H1 (cell line): ENCODE results near the gene RAET1G. TPM values are rescaled to one million over a fixed set of nuclear protein-coding genes. Genes with fewer than 3 reads are reported as not detected.

Experiments used
- CTCF ChIA-PET: fragments of 300-600 bp; sonication (Branson Sonifier 250); formaldehyde crosslinking; loops from one replicate; lab custom pipeline; 2021; ENCODE audit not compliant: partially characterized antibody; lab: Charles Lee
- POLR2A ChIA-PET: fragments of 300-600 bp; sonication (Branson Sonifier 250); formaldehyde crosslinking; loops from one replicate; lab custom pipeline; 2021; ENCODE audit warnings: inconsistent platforms; ENCODE audit not compliant: partially characterized antibody; lab: Charles Lee
- DNase-seq, 2 experiments: peaks; one replicate each; pipeline versions ENCODE4 v3.0.0 to v3.0.0-alpha.2; 2010 to 2022; ENCODE audit warnings: low spot score in 2 of 2, low read depth in 1 of 2, mixed read lengths in 1 of 2
- FAIRE-seq: peaks from 2 replicates; lab custom pipeline; 2011; peaks lifted over from hg19 to GRCh38; lab: Jason Lieb, UNC
- H2AFZ ChIP-seq: 2 replicates; pipeline ENCODE4 v1.8.1; 2012; ENCODE audit warnings: low read length, inconsistent platforms
- H2AK5ac ChIP-seq: 2 replicates; pipeline ENCODE4 v1.6.1; 2013; ENCODE audit warnings: low read depth, low read length
- H2BK120ac ChIP-seq: replicated peaks from 2 replicates; pipeline ENCODE3; 2013; ENCODE audit warnings: low read depth, low read length, inconsistent platforms
- H2BK12ac ChIP-seq: 2 replicates; pipeline ENCODE4 v1.6.1; 2013; ENCODE audit warnings: low read depth, low read length
- H2BK15ac ChIP-seq: 2 replicates; pipeline ENCODE4 v1.6.1; 2013; ENCODE audit warnings: low read length
- H2BK20ac ChIP-seq: 2 replicates; pipeline ENCODE4 v1.6.1; 2013; ENCODE audit warnings: low read length
- H2BK5ac ChIP-seq: 2 replicates; pipeline ENCODE4 v1.6.1; 2013; ENCODE audit warnings: low read depth, low read length
- H3K14ac ChIP-seq: 2 replicates; pipeline ENCODE4 v1.6.1; 2013; ENCODE audit warnings: inconsistent platforms; ENCODE audit not compliant: insufficient read length
- H3K18ac ChIP-seq: 2 replicates; pipeline ENCODE4 v1.6.1; 2013; ENCODE audit warnings: low read length; ENCODE audit errors: extremely low read depth
- H3K23ac ChIP-seq: 2 replicates; pipeline ENCODE4 v1.6.1; 2013; ENCODE audit warnings: inconsistent platforms; ENCODE audit not compliant: insufficient read length
- H3K23me2 ChIP-seq: 2 replicates; pipeline ENCODE4 v1.6.1; 2013; ENCODE audit warnings: low read depth, low read length
- H3K27ac ChIP-seq: 2 replicates; pipeline ENCODE4 v1.6.1; 2011; ENCODE audit warnings: low read depth, low read length, inconsistent platforms
- H3K27me3 ChIP-seq, 4 experiments: replicated peaks in 1 of 4; 1 replicate in 1 of 4; 2 replicates in 3 of 4; pipeline versions ENCODE4 v1.6.1 to v1.8.1; 2011 to 2013; ENCODE audit warnings: low read length in 3 of 4, mild to moderate bottlenecking in 3 of 4, inconsistent platforms in 2 of 4, mixed read lengths in 2 of 4, moderate library complexity in 1 of 4; ENCODE audit not compliant: control insufficient read depth in 3 of 4, insufficient read depth in 3 of 4; ENCODE audit errors: extremely low read depth in 1 of 4
- H3K36me3 ChIP-seq, 4 experiments: 2 replicates each; pipeline versions ENCODE4 v1.6.1 to v1.8.1; 2011 to 2013; ENCODE audit warnings: mild to moderate bottlenecking in 4 of 4, low read length in 3 of 4, moderate library complexity in 2 of 4, control low read depth in 1 of 4, inconsistent platforms in 1 of 4; ENCODE audit not compliant: insufficient read depth in 4 of 4, control insufficient read depth in 2 of 4
- H3K4ac ChIP-seq: replicated peaks from 2 replicates; pipeline ENCODE3; 2013; ENCODE audit warnings: low read length, low read depth, mixed read lengths, inconsistent platforms; ENCODE audit not compliant: insufficient read length
- H3K4me1 ChIP-seq, 4 experiments: replicated peaks in 1 of 4; 1 replicate in 1 of 4; 2 replicates in 3 of 4; pipeline versions ENCODE4 v1.6.1 to v1.8.1; 2011 to 2013; ENCODE audit warnings: low read length in 3 of 4, inconsistent platforms in 2 of 4, mixed read lengths in 1 of 4; ENCODE audit not compliant: insufficient read depth in 4 of 4, control insufficient read depth in 3 of 4
- H3K4me2 ChIP-seq, 2 experiments: 2 replicates each; pipeline versions ENCODE4 v1.6.1 to v1.8.1; 2011 to 2013; ENCODE audit warnings: low read depth in 2 of 2, low read length in 2 of 2, control low read depth in 1 of 2, inconsistent platforms in 1 of 2, mild to moderate bottlenecking in 1 of 2; ENCODE audit not compliant: insufficient read depth in 1 of 2
- H3K4me3 ChIP-seq, 4 experiments: fragments of 200-600, 300-600 bp in 1 of 4; sonication (generic), shearing (Covaris generic), sonication (Bioruptor Twin) in 1 of 4; 2 replicates each; pipeline versions ENCODE4 v1.5.1 to v1.8.1; 2011 to 2016; ENCODE audit warnings: low read length in 4 of 4, low read depth in 3 of 4, control low read depth in 2 of 4, inconsistent platforms in 2 of 4, mild to moderate bottlenecking in 2 of 4, mixed read lengths in 1 of 4, moderate library complexity in 1 of 4; ENCODE audit not compliant: insufficient read depth in 2 of 4; ENCODE audit errors: extremely low read depth in 1 of 4
- H3K56ac ChIP-seq: replicated peaks from 2 replicates; pipeline ENCODE3; 2013; ENCODE audit warnings: low read depth, mild to moderate bottlenecking, mixed read lengths, low read length, inconsistent platforms; ENCODE audit not compliant: insufficient read length
- H3K79me1 ChIP-seq: 2 replicates; pipeline ENCODE4 v1.6.1; 2013; ENCODE audit warnings: low read depth, low read length, control low read depth
- H3K79me2 ChIP-seq, 2 experiments: 2 replicates each; pipeline versions ENCODE4 v1.6.1 to v1.8.1; 2012 to 2013; ENCODE audit warnings: low read length in 2 of 2, mild to moderate bottlenecking in 2 of 2, inconsistent platforms in 1 of 2; ENCODE audit not compliant: insufficient read depth in 2 of 2, control insufficient read depth in 1 of 2
- H3K9ac ChIP-seq, 4 experiments: replicated peaks in 1 of 4; 1 replicate in 1 of 4; 2 replicates in 3 of 4; pipeline versions ENCODE4 v1.6.1 to v1.8.1; 2011 to 2013; ENCODE audit warnings: low read depth in 3 of 4, low read length in 3 of 4, control low read depth in 2 of 4, mild to moderate bottlenecking in 2 of 4, moderate library complexity in 2 of 4, inconsistent platforms in 1 of 4; ENCODE audit errors: extremely low read depth in 1 of 4
- H3K9me3 ChIP-seq, 2 experiments: 2 replicates each; pipeline versions ENCODE4 v1.6.1 to v1.8.1; 2012 to 2013; ENCODE audit warnings: mild to moderate bottlenecking in 2 of 2, moderate library complexity in 2 of 2, control low read depth in 1 of 2, inconsistent platforms in 1 of 2, low read depth in 1 of 2, low read length in 1 of 2, mixed read lengths in 1 of 2; ENCODE audit not compliant: insufficient read depth in 2 of 2
- H4K20me1 ChIP-seq, 2 experiments: replicated peaks in 1 of 2; 2 replicates each; pipeline versions ENCODE3 to v1.8.1; 2011 to 2013; ENCODE audit warnings: inconsistent platforms in 2 of 2, low read length in 2 of 2, mild to moderate bottlenecking in 1 of 2; ENCODE audit not compliant: insufficient read depth in 2 of 2, control insufficient read depth in 1 of 2
- H4K5ac ChIP-seq: 2 replicates; pipeline ENCODE4 v1.6.1; 2013; ENCODE audit warnings: low read length, low read depth, mixed read lengths, inconsistent platforms; ENCODE audit not compliant: insufficient read length
- H4K8ac ChIP-seq: 2 replicates; pipeline ENCODE4 v1.8.0; 2013; ENCODE audit warnings: mild to moderate bottlenecking, moderate library complexity, low read length, inconsistent platforms; ENCODE audit not compliant: insufficient read depth; ENCODE audit errors: extremely low read depth
- H4K91ac ChIP-seq: replicated peaks from 2 replicates; pipeline ENCODE3; 2013; ENCODE audit warnings: low read length, mixed read lengths, inconsistent platforms; ENCODE audit not compliant: insufficient read length
- BACH1 ChIP-seq: IDR thresholded peaks from 2 replicates; pipeline ENCODE4 v1.6.1; 2012; ENCODE audit warnings: low read length, improper control_type of control experiment
- CHD1 ChIP-seq: IDR thresholded peaks from 2 replicates; pipeline ENCODE4 v1.6.1; 2012; ENCODE audit warnings: low read depth, low read length, improper control_type of control experiment
- EP300 ChIP-seq, 2 experiments: IDR thresholded peaks; 1 replicate in 1 of 2; 2 replicates in 1 of 2; pipeline ENCODE4 v1.6.1; 2011 to 2012; ENCODE audit warnings: low read depth in 2 of 2, low read length in 2 of 2, mild to moderate bottlenecking in 2 of 2, borderline replicate concordance in 1 of 2, inconsistent platforms in 1 of 2, moderate library complexity in 1 of 2
- KDM4A ChIP-seq: IDR thresholded peaks from one replicate; pipeline ENCODE4 v1.7.1; 2012; ENCODE audit warnings: low read depth, mild to moderate bottlenecking, moderate library complexity, low read length, inconsistent platforms; ENCODE audit not compliant: severe bottlenecking
- NRF1 ChIP-seq: IDR thresholded peaks from 2 replicates; pipeline ENCODE4 v1.6.1; 2011; ENCODE audit warnings: mild to moderate bottlenecking, low read depth, low read length, improper control_type of control experiment
- POLR2AphosphoS5 ChIP-seq: IDR thresholded peaks from 2 replicates; pipeline ENCODE4 v1.6.1; 2011; ENCODE audit warnings: low read depth, low read length
- RBBP5 ChIP-seq: IDR thresholded peaks from 2 replicates; pipeline ENCODE4 v1.7.1; 2012; ENCODE audit warnings: low read depth, mild to moderate bottlenecking, inconsistent platforms, low read length, moderate library complexity, borderline replicate concordance
- SIRT6 ChIP-seq: IDR thresholded peaks from one replicate; pipeline ENCODE4 v1.7.1; 2012; ENCODE audit warnings: low read length, inconsistent platforms
- SIX5 ChIP-seq: IDR thresholded peaks from 2 replicates; pipeline ENCODE4 v1.6.1; 2011; ENCODE audit warnings: mild to moderate bottlenecking, low read depth, low read length
- SP1 ChIP-seq: IDR thresholded peaks from 2 replicates; pipeline ENCODE4 v1.6.1; 2011; ENCODE audit warnings: low read depth, low read length
- TCF12 ChIP-seq: IDR thresholded peaks from 2 replicates; pipeline ENCODE4 v1.6.1; 2011; ENCODE audit warnings: low read depth, mild to moderate bottlenecking, low read length
- ZNF274 ChIP-seq: IDR thresholded peaks from 2 replicates; pipeline ENCODE4 v1.7.0; 2012; ENCODE audit warnings: low read length, borderline replicate concordance; ENCODE audit errors: extremely low read depth
- WGBS, 2 experiments: shearing (Covaris generic) in 1 of 2; methylation state at CpG; one replicate each; pipeline versions ENCODE4 v1.1.6 to v1.1.7; 2013 to 2015; ENCODE audit warnings: low lambda C conversion rate in 2 of 2, mixed read lengths in 2 of 2, inconsistent platforms in 1 of 2, low coverage in 1 of 2, missing lambda C conversion rate in 1 of 2; ENCODE audit not compliant: insufficient replicate concordance in 2 of 2, insufficient coverage in 1 of 2, insufficient read length in 1 of 2; ENCODE audit errors: extremely low coverage in 1 of 2, missing lambda C conversion rate in 1 of 2; 5-methylcytosine and 5-hydroxymethylcytosine counted together
- polyA plus RNA-seq, 7 experiments: library from polyadenylated mRNA; depleted of rRNA in 3 of 7; stranded (reverse) in 5 of 7; unstranded in 2 of 7; fragments of >200 nt in 5 of 7; fragments of 200-250 nt in 2 of 7; gene quantifications; 1 replicate in 5 of 7; 2 replicates in 1 of 7; 4 replicates in 1 of 7; pipeline versions ENCODE4 v1.2.1 to v1.2.3, GENCODE V29; 2011 to 2013; ENCODE audit warnings: missing spikeins in 2 of 7, mixed read lengths in 2 of 7
- total RNA-seq: library from RNA; stranded (reverse); fragmentation: NEBNext Ultra II Directional; extraction: Animal tissue kit (Norgen Biotek cat#: 25700); gene quantifications from 2 replicates; pipeline ENCODE4 v1.2.1, GENCODE V29; 2021
- TF ChIP-seq, protein P1 (sequence below): IDR thresholded peaks from 2 replicates; pipeline ENCODE4 v1.6.1; 2012; ENCODE audit warnings: low read length, inconsistent platforms

Gene RAET1G
- total and polyA plus RNA-seq, 2 of the 8 experiments (the other 6 are each of a cell fraction or from before 2014, with no cell fraction given) = 0.08 TPM; not detected in 1

DNA sequence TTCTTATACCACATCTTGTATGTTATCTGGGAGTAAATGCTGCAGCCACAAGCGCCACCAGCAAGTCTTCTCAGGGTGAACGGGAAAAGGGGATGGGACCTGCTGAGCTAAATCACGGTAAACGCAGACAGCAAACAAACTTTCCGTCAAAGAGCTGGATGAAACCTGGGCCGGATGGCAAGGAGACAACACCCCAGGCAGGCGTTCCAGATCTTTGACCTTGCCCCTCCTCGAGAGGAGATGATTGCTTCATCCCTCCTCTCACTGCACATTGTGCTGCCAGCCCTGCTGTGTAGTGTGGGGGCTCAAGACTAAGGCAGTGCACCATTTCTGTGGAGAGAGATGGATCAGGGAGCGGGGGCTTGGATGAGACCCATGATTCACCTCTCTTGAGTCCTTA is 34.8 kb downstream of the RAET1G start:
- no peaks in the 10 kb centered on the region for H3K36me3 ChIP-seq
- whole genome bisulfite sequencing, 2 experiments = 93% methylated on average over 9 of the region's 9 CpGs; no CpG with 5 or more reads in 1 of the 2 experiments
- FAIRE-seq (no peak), DNase-seq (no peak)
- H2BK12ac ChIP-seq = no peak overlapping the region
- no peak overlapping the region for H3K23ac ChIP-seq
- H2BK5ac ChIP-seq = no peak overlapping the region
- no peaks in the 10 kb centered on the region for H3K79me1 ChIP-seq
- no peak overlapping the region for H3K18ac ChIP-seq
- no peak overlapping the region for H3K4ac ChIP-seq
- no peaks in the 10 kb centered on the region for H3K9me3 ChIP-seq
- no peaks in the 10 kb centered on the region; a peak in 1 of 7 replicates for H3K4me1 ChIP-seq
- no peak overlapping the region for H4K5ac ChIP-seq
- H4K8ac ChIP-seq = no peak overlapping the region; the same call in 1 of the 2 replicates
- H3K56ac ChIP-seq = no peak overlapping the region
- no peak overlapping the region for H2BK120ac ChIP-seq
- no peaks in the 10 kb centered on the region; a peak in 1 of 7 replicates for H3K27me3 ChIP-seq
- no peak overlapping the region for H2BK20ac ChIP-seq
- no peak overlapping the region for H4K91ac ChIP-seq
- POLR2A ChIA-PET = interaction anchor here (0.5 kb wide), 1 partner anchor 432 kb away, joined by 3 read pairs; no protein-coding TSS in a partner anchor
- H3K23me2 ChIP-seq = no peaks in the 10 kb centered on the region; the same call in 1 of the 2 replicates
- H4K20me1 ChIP-seq = no peaks in the 10 kb centered on the region
- no peak overlapping the region for H2AK5ac ChIP-seq
- no peak overlapping the region for H3K4me3 ChIP-seq
- H3K4me2 ChIP-seq = no peak overlapping the region
- H2AFZ ChIP-seq = no peak overlapping the region
- H3K14ac ChIP-seq = no peak overlapping the region
- H3K9ac ChIP-seq = no peak overlapping the region
- no peaks in the 10 kb centered on the region for H3K79me2 ChIP-seq
- no peak overlapping the region for H3K27ac ChIP-seq
- CTCF ChIA-PET = interaction anchor here (0.9 to 1.6 kb wide), 4 partner anchors 12 to 37 kb away, joined by 3 to 5 read pairs (median 4); no protein-coding TSS in a partner anchor
- no peak overlapping the region for H2BK15ac ChIP-seq
- TF ChIP-seq NRF1 (no peak), EP300 (IDR thresholded peaks at IDR 0.05; ENCODE audit: borderline replicate concordance in 1 of 2, low read depth in 2 of 2, low read length in 2 of 2) (no peak), BACH1 (no peak), CHD1 (no peak), KDM4A (no peak), TCF12 (no peak), RBBP5 (no peak), SIX5 (no peak), POLR2AphosphoS5 (no peak), SP1 (no peak), ZNF274 (no peak), SIRT6 (no peak)
- TF ChIP-seq, protein P1, sequence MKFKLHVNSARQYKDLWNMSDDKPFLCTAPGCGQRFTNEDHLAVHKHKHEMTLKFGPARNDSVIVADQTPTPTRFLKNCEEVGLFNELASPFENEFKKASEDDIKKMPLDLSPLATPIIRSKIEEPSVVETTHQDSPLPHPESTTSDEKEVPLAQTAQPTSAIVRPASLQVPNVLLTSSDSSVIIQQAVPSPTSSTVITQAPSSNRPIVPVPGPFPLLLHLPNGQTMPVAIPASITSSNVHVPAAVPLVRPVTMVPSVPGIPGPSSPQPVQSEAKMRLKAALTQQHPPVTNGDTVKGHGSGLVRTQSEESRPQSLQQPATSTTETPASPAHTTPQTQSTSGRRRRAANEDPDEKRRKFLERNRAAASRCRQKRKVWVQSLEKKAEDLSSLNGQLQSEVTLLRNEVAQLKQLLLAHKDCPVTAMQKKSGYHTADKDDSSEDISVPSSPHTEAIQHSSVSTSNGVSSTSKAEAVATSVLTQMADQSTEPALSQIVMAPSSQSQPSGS = no peak
